ENCODE measurements around the gene CFAP45. TPM values are rescaled to one million over a fixed set of nuclear protein-coding genes. Genes with fewer than 3 reads are reported as not detected.

Gene CFAP45
- total RNA-seq, 1 donor from 2014 or later = 0.49 TPM

DNA sequence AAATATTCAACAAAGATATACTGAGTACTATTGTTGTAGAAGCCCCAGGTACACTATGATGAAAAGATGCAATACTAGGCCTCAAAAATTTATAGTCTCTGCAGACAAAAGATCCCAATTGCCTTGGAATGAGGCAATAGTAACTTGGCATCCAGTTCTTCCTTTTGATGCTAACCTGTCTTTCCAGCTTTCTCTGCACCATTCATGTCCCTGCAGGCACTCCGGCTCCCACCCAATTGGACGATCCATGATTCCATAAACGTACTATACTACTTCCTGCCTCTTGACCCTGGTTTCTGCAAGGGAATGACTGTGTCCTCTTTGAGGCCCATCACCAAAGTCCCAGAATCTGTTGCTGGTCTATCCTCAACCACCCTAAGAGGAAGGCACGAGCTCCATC, 33.4 kb upstream of the CFAP45 start:
- no peak overlapping the region for H3K27ac Mint-ChIP-seq (ENCODE audit: unreplicated experiment)
- H3K27me3 Mint-ChIP-seq (ENCODE audit: unreplicated experiment) = no peaks in the 10 kb centered on the region
- no peak for DNase-seq
- TF ChIP-seq, protein P1, sequence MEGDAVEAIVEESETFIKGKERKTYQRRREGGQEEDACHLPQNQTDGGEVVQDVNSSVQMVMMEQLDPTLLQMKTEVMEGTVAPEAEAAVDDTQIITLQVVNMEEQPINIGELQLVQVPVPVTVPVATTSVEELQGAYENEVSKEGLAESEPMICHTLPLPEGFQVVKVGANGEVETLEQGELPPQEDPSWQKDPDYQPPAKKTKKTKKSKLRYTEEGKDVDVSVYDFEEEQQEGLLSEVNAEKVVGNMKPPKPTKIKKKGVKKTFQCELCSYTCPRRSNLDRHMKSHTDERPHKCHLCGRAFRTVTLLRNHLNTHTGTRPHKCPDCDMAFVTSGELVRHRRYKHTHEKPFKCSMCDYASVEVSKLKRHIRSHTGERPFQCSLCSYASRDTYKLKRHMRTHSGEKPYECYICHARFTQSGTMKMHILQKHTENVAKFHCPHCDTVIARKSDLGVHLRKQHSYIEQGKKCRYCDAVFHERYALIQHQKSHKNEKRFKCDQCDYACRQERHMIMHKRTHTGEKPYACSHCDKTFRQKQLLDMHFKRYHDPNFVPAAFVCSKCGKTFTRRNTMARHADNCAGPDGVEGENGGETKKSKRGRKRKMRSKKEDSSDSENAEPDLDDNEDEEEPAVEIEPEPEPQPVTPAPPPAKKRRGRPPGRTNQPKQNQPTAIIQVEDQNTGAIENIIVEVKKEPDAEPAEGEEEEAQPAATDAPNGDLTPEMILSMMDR (IDR thresholded peaks at IDR 0.05; ENCODE audit: partially characterized antibody, unreplicated experiment) = no peak
- peaks cover 10% of the 10 kb centered on the region for H3K36me3 Mint-ChIP-seq (ENCODE audit: unreplicated experiment)
- no peak overlapping the region for H3K4me3 Mint-ChIP-seq (ENCODE audit: unreplicated experiment)
- peaks cover 9% of the 10 kb centered on the region for H3K9me3 Mint-ChIP-seq (ENCODE audit: unreplicated experiment)
- peaks cover 15% of the 10 kb centered on the region for H3K4me1 Mint-ChIP-seq (ENCODE audit: low read depth, unreplicated experiment)

DNA sequence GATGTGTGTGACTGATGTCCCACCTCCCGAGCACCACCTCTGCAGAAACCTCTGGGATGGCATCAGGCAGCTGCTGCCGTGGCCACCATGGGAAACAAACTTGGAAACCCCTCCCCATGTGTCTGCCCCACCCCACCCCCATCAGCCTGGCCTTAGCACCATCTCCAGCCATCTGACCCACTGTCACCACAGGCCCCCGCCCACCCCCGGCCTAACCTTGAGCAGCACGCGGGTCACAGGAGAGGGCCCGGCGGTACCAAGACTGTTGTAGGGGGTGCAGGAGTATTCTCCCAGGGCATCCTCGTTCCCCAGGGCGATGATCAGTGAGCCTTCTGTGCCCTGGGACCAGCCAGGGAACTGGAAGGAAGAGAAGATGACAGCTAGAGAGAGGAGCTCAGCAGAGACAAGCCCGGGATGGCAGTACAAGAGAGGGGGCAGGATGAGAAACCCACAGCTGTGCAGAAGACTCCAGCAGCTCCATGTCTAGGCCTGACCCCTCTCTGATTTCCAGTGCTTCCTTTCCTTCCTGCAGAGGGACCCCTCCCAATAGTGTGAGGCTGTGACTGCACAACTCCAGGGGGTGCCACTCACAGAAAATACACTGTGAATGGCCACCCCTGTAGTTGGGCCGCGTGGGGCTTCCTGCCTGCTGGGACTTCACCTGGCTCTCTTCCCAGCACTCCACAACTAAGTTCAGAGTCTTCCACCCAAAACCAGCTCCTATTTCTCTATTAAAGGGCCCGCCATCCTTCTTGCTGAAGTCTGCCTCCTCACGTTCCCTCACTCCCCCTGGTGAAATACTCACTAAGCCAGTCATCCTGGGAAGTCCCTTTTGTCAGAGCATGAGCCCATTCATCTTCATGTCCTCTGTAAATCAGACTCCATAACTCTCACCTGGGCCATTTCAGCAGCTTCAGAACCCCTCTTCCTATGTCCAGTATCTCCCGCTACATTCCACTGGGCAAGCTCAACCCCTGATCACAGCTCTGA, 32.6 kb upstream of the CFAP45 start:
- Mint-ChIP-seq H3K9me3 (ENCODE audit: unreplicated experiment) (peaks cover 8% of the 10 kb centered on the region), H3K27me3 (ENCODE audit: unreplicated experiment) (no peaks in the 10 kb centered on the region), H3K4me3 (ENCODE audit: unreplicated experiment) (no peak overlapping the region), H3K4me1 (ENCODE audit: low read depth, unreplicated experiment) (peaks cover 16% of the 10 kb centered on the region), H3K27ac (ENCODE audit: unreplicated experiment) (no peak overlapping the region), H3K36me3 (ENCODE audit: unreplicated experiment) (peaks cover 10% of the 10 kb centered on the region)
- no peak for DNase-seq
- TF ChIP-seq, protein P1 (IDR thresholded peaks at IDR 0.05; ENCODE audit: partially characterized antibody, unreplicated experiment) = no peak

DNA sequence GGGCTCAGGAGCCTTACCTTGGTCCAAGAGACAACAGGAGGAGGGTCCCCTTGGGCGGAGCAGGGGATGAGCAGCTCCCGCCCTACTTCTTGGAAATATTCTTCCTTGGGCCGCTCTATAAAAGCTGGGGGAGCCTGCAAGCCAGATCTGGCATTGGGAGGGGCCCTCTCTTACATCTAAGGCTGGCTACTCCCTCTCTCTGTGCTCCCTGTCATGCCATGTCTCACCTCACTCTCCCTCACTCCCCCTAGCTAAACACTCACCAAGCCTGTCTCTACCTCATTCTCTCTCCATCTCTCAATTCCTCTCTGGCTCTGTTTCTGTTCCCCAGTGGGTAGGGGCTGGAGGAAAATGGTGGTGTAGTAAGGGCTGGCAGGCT, 31.8 kb upstream of the CFAP45 start:
- H3K27me3 Mint-ChIP-seq (ENCODE audit: unreplicated experiment) = no peaks in the 10 kb centered on the region

DNA sequence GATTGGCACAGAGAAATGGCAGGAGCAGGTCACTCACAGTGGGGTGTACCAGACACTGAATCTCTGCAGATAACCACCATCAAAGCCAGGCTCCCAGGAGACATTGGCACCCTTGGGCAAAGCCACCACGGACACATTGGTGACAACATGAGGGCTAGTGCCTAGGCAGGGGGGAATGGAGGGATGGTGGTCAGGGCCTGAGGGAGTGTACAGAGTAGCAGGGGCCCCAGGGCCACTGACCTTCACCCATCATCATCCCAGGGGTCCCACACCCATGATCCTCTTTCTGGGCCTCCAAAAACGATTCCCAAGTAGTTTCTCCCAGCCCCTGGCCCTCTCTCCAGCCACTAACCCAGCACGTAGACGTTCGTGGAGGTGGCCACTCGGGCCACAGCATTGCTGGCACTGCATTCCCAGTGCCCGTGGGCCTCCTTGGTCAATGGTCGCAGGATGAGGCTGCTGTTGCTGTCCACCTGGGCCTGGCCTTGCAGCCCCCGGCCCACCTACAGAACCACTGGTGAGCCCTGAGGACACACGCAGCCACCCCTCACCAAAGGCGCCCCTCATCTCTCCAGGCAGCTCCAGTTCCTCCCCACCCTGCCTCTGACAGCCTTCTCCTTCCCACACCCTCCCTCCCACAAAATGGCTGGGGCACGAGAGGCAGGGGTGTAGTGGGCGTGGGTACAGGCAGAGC, 31.3 kb upstream of the CFAP45 start:
- TF ChIP-seq, protein P1 (IDR thresholded peaks at IDR 0.05; ENCODE audit: partially characterized antibody, unreplicated experiment) = no peak
- no peak overlapping the region for H3K27ac Mint-ChIP-seq (ENCODE audit: unreplicated experiment)
- no peak for DNase-seq
- H3K4me1 Mint-ChIP-seq (ENCODE audit: low read depth, unreplicated experiment) = peaks cover 19% of the 10 kb centered on the region
- peaks cover 8% of the 10 kb centered on the region for H3K9me3 Mint-ChIP-seq (ENCODE audit: unreplicated experiment)
- no peak overlapping the region for H3K4me3 Mint-ChIP-seq (ENCODE audit: unreplicated experiment)
- H3K27me3 Mint-ChIP-seq (ENCODE audit: unreplicated experiment) = peaks cover under 1% of the 10 kb centered on the region
- peaks cover 10% of the 10 kb centered on the region for H3K36me3 Mint-ChIP-seq (ENCODE audit: unreplicated experiment)

More for the DNA sequence above, 31.8 kb upstream of the CFAP45 start:
- TF ChIP-seq, protein P1 (IDR thresholded peaks at IDR 0.05; ENCODE audit: partially characterized antibody, unreplicated experiment) = no peak
- H3K9me3 Mint-ChIP-seq (ENCODE audit: unreplicated experiment) = peaks cover 10% of the 10 kb centered on the region
- H3K27ac Mint-ChIP-seq (ENCODE audit: unreplicated experiment) = no peak overlapping the region
- no peak overlapping the region for H3K4me3 Mint-ChIP-seq (ENCODE audit: unreplicated experiment)
- peaks cover 16% of the 10 kb centered on the region for H3K4me1 Mint-ChIP-seq (ENCODE audit: low read depth, unreplicated experiment)
- peaks cover 10% of the 10 kb centered on the region for H3K36me3 Mint-ChIP-seq (ENCODE audit: unreplicated experiment)
- DNase-seq = no peak

Data from glutamatergic neuron (in vitro differentiated cells).